A549 (cell line): Measurements from ENCODE around the gene PEX26.

Experiments
- BCL3 ChIP-seq: fragments of >200 bp; sonication (Bioruptor Twin); formaldehyde crosslinking; IDR thresholded peaks from 3 replicates; pipeline ENCODE4 v1.6.1; 2016
- JUN ChIP-seq, 2 experiments: fragments of >200 bp; sonication (Bioruptor Twin); formaldehyde crosslinking; IDR thresholded peaks; 2 replicates in 1 of 2; 3 replicates in 1 of 2; pipeline ENCODE4 v1.6.1; 2016 to 2017
- MAX ChIP-seq: IDR thresholded peaks from 2 replicates; pipeline ENCODE4 v1.6.1; 2012
- MAZ ChIP-seq: fragments of 150-350 bp; IDR thresholded peaks from 2 replicates; pipeline ENCODE4 v1.6.1; 2014; ENCODE audit warnings: antibody characterized with exemption, low read depth, low read length, borderline replicate concordance
- RFX5 ChIP-seq: fragments of 450-650 bp; IDR thresholded peaks from 2 replicates; pipeline ENCODE4 v1.7.1; 2014; ENCODE audit warnings: antibody characterized with exemption, mild to moderate bottlenecking, moderate library complexity
- ZFP36 ChIP-seq: fragments of 450-650 bp; IDR thresholded peaks from 2 replicates; pipeline ENCODE4 v1.6.1; 2014; ENCODE audit warnings: borderline replicate concordance; ENCODE audit not compliant: partially characterized antibody
- TF ChIP-seq, protein P1 (sequence below): fragments of 450-650 bp; IDR thresholded peaks from 2 replicates; pipeline ENCODE4 v1.6.1; 2014; ENCODE audit warnings: antibody characterized with exemption
- TF ChIP-seq, protein P2 (sequence below): fragments of 150-350 bp; IDR thresholded peaks from 2 replicates; pipeline ENCODE4 v1.6.1; 2014; ENCODE audit warnings: low read depth, mild to moderate bottlenecking, low read length
- TF ChIP-seq, protein P3 (sequence below): fragments of >200 bp; sonication (Bioruptor Twin); formaldehyde crosslinking; IDR thresholded peaks from 3 replicates; pipeline ENCODE4 v1.5.1; 2016

GRCh38 chr22:18091478-18091877, 13.7 kb downstream of the PEX26 start:
- TF ChIP-seq, protein P1, sequence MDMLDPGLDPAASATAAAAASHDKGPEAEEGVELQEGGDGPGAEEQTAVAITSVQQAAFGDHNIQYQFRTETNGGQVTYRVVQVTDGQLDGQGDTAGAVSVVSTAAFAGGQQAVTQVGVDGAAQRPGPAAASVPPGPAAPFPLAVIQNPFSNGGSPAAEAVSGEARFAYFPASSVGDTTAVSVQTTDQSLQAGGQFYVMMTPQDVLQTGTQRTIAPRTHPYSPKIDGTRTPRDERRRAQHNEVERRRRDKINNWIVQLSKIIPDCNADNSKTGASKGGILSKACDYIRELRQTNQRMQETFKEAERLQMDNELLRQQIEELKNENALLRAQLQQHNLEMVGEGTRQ = no peak
- TF ChIP-seq, protein P2, sequence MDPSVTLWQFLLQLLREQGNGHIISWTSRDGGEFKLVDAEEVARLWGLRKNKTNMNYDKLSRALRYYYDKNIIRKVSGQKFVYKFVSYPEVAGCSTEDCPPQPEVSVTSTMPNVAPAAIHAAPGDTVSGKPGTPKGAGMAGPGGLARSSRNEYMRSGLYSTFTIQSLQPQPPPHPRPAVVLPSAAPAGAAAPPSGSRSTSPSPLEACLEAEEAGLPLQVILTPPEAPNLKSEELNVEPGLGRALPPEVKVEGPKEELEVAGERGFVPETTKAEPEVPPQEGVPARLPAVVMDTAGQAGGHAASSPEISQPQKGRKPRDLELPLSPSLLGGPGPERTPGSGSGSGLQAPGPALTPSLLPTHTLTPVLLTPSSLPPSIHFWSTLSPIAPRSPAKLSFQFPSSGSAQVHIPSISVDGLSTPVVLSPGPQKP = no peak
- no peak for TF ChIP-seq RFX5
- no peak for TF ChIP-seq JUN (IDR thresholded peaks at IDR 0.05)
- TF ChIP-seq, protein P3, sequence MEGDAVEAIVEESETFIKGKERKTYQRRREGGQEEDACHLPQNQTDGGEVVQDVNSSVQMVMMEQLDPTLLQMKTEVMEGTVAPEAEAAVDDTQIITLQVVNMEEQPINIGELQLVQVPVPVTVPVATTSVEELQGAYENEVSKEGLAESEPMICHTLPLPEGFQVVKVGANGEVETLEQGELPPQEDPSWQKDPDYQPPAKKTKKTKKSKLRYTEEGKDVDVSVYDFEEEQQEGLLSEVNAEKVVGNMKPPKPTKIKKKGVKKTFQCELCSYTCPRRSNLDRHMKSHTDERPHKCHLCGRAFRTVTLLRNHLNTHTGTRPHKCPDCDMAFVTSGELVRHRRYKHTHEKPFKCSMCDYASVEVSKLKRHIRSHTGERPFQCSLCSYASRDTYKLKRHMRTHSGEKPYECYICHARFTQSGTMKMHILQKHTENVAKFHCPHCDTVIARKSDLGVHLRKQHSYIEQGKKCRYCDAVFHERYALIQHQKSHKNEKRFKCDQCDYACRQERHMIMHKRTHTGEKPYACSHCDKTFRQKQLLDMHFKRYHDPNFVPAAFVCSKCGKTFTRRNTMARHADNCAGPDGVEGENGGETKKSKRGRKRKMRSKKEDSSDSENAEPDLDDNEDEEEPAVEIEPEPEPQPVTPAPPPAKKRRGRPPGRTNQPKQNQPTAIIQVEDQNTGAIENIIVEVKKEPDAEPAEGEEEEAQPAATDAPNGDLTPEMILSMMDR = no peak
- no peak for TF ChIP-seq ZFP36
- no peak for TF ChIP-seq MAX
- TF ChIP-seq BCL3 = no peak
- no peak for TF ChIP-seq MAZ
